Measurements from ENCODE around the gene CREB3L4. TPM values are rescaled to one million over a fixed set of nuclear protein-coding genes. Genes with fewer than 3 reads are reported as not detected.

The CREB3L4 gene
- total RNA-seq (2022) (14.7 and 17.6 TPM in 2 replicates), Bru-seq, nascent RNA (percentile 51 among the genes with signal in this experiment), BruChase-seq, experiment 1, labeled RNA remaining after a 6-hour chase (percentile 62 among the genes with signal in this experiment), BruChase-seq, experiment 2, labeled RNA remaining after a 2-hour chase (percentile 60 among the genes with signal in this experiment)
- long read RNA-seq, transcript CREB3L4-205 (10 exons, 1,752 nt) = major isoform, 5 of 44 reads
- long read RNA-seq, partial matches to known transcripts = 11 of 44 reads
- long read RNA-seq, other reads (novel, unspliced or antisense) = 27 of 44 reads

GRCh38 chr1:153967107-153967999 is at the start of gene CREB3L4:
CREB3L4 (plus strand) TSS chr1:153967902; CDS start chr1:153968526, 624 bp downstream.
- BruUV-seq (replicated peaks) = no TSS peak
- Mint-ChIP-seq H3K4me1 (ENCODE audit: insufficient read depth, unreplicated experiment) (peaks cover 40% of the 10 kb centered on the region), H3K4me3 (ENCODE audit: unreplicated experiment) (peak within 1 kb of the TSS; percentile 95), H3K9me3 (ENCODE audit: unreplicated experiment) (no peaks in the 10 kb centered on the region), H3K27ac (ENCODE audit: low read depth, unreplicated experiment) (peak within 1 kb of the TSS; percentile 94), H3K27me3 (ENCODE audit: insufficient read depth, unreplicated experiment) (no peaks in the 10 kb centered on the region), H3K36me3 (ENCODE audit: insufficient read depth, unreplicated experiment) (peaks cover 22% of the 10 kb centered on the region)
- ChIA-PET CTCF (interaction anchor here (0.6 to 5.2 kb wide), 20 partner anchors 9 to 1084 kb away, joined by 3 to 45 read pairs (median 4); partner anchors contain the start of genes ADAM15, CRTC2, GATAD2B and JTB), POLR2A (interaction anchor here (0.5 to 16.6 kb wide), 49 partner anchors 10 to 1219 kb away, joined by 3 to 647 read pairs (median 4); partner anchors contain the start of genes CRTC2, DENND4B, GATAD2B and INTS3)
- TF ChIP-seq, protein P1, sequence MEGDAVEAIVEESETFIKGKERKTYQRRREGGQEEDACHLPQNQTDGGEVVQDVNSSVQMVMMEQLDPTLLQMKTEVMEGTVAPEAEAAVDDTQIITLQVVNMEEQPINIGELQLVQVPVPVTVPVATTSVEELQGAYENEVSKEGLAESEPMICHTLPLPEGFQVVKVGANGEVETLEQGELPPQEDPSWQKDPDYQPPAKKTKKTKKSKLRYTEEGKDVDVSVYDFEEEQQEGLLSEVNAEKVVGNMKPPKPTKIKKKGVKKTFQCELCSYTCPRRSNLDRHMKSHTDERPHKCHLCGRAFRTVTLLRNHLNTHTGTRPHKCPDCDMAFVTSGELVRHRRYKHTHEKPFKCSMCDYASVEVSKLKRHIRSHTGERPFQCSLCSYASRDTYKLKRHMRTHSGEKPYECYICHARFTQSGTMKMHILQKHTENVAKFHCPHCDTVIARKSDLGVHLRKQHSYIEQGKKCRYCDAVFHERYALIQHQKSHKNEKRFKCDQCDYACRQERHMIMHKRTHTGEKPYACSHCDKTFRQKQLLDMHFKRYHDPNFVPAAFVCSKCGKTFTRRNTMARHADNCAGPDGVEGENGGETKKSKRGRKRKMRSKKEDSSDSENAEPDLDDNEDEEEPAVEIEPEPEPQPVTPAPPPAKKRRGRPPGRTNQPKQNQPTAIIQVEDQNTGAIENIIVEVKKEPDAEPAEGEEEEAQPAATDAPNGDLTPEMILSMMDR (IDR thresholded peaks at IDR 0.05; ENCODE audit: unreplicated experiment) = peak; percentile 32
- intact Hi-C loops (cut with micrococcal nuclease) = loop anchor here (1.0 to 2.0 kb wide), 2 partner anchors 19 to 45 kb away; partner anchors contain the start of genes GATAD2B and RAB13
- DNase-seq (ENCODE audit: unreplicated experiment) = peak; percentile 100

- ChIA-PET POLR2A (interaction anchor here (0.6 to 7.8 kb wide), 22 partner anchors 10 to 302 kb away, joined by 3 to 117 read pairs (median 5); partner anchors contain the start of genes CREB3L4, CRTC2, DENND4B and JTB), CTCF (interaction anchor here (0.6 to 5.6 kb wide), 37 partner anchors 9 to 286 kb away, joined by 3 to 41 read pairs (median 4); partner anchors contain the start of genes CHTOP, CREB3L4, DENND4B and RAB13)
- DNase-seq (ENCODE audit: unreplicated experiment) = peak; percentile 21
- Mint-ChIP-seq H3K4me1 (ENCODE audit: insufficient read depth, unreplicated experiment) (peaks cover 47% of the 10 kb centered on the region), H3K27me3 (ENCODE audit: insufficient read depth, unreplicated experiment) (no peaks in the 10 kb centered on the region), H3K4me3 (ENCODE audit: unreplicated experiment) (peak overlapping the region; percentile 74), H3K9me3 (ENCODE audit: unreplicated experiment) (no peaks in the 10 kb centered on the region), H3K36me3 (ENCODE audit: insufficient read depth, unreplicated experiment) (peaks cover 21% of the 10 kb centered on the region), H3K27ac (ENCODE audit: low read depth, unreplicated experiment) (peak overlapping the region; percentile 74)
- no TSS peak for BruUV-seq (replicated peaks)
- TF ChIP-seq, protein P1 (IDR thresholded peaks at IDR 0.05; ENCODE audit: unreplicated experiment) = no peak
- intact Hi-C loops (cut with micrococcal nuclease) = loop anchor here (1.0 kb wide), 1 partner anchor 99 kb away; no protein-coding TSS in a partner anchor
Measured at GRCh38 chr1:153919876-153920852, 47.5 kb upstream of the CREB3L4 start.

- TF ChIP-seq, protein P1 (IDR thresholded peaks at IDR 0.05; ENCODE audit: unreplicated experiment) = no peak
- DNase-seq (ENCODE audit: unreplicated experiment) = no peak
- peak overlapping the region; percentile 74 for H3K4me3 Mint-ChIP-seq (ENCODE audit: unreplicated experiment)
- H3K4me1 Mint-ChIP-seq (ENCODE audit: insufficient read depth, unreplicated experiment) = peaks cover 45% of the 10 kb centered on the region
- no peaks in the 10 kb centered on the region for H3K27me3 Mint-ChIP-seq (ENCODE audit: insufficient read depth, unreplicated experiment)
- no TSS peak for BruUV-seq (replicated peaks)
- H3K27ac Mint-ChIP-seq (ENCODE audit: low read depth, unreplicated experiment) = peak overlapping the region; percentile 74
- ChIA-PET CTCF (interaction anchor here (0.6 to 5.6 kb wide), 21 partner anchors 9 to 244 kb away, joined by 3 to 41 read pairs (median 5); partner anchors contain the start of genes CREB3L4, DENND4B and RAB13), POLR2A (interaction anchor here (0.6 to 7.8 kb wide), 28 partner anchors 8 to 358 kb away, joined by 3 to 117 read pairs (median 5); partner anchors contain the start of genes CREB3L4, CRTC2, DENND4B and JTB)
- intact Hi-C loops (cut with micrococcal nuclease) = no loop called here
- no peaks in the 10 kb centered on the region for H3K9me3 Mint-ChIP-seq (ENCODE audit: unreplicated experiment)
- H3K36me3 Mint-ChIP-seq (ENCODE audit: insufficient read depth, unreplicated experiment) = peaks cover 18% of the 10 kb centered on the region
Measured at GRCh38 chr1:153921080-153921802, 46.5 kb upstream of the CREB3L4 start.
